ENCODE results near the gene ZBTB20. TPM values are rescaled to one million over a fixed set of nuclear protein-coding genes. Genes with fewer than 3 reads are reported as not detected.

The ZBTB20 gene
- total RNA-seq, 4 donors from 2014 or later: 4.1 to 41.8 (median 11.6) TPM

- Histone ChIP-seq H3K4me1 (peaks cover 0 to 14% (median 0%) of the 10 kb centered on the region in 3 donors), H3K9me3 (no peaks in the 10 kb centered on the region), H3K36me3 (no peaks in the 10 kb centered on the region), H3K27me3 (no peaks in the 10 kb centered on the region), H3K4me3 (no peak overlapping the region), H3K27ac (no peak overlapping the region)
- DNase-seq: no peak
- no peak for TF ChIP-seq CTCF (IDR thresholded peaks at IDR 0.05)
- 82 to 92% methylated on average over 2 of the region's 2 CpGs for WGBS, 2 donors
- intact Hi-C loops (cut with DNase I): no loop called here
Observed at GRCh38 chr3:115086344-115086743, 60.7 kb downstream of the ZBTB20 start.

DNA sequence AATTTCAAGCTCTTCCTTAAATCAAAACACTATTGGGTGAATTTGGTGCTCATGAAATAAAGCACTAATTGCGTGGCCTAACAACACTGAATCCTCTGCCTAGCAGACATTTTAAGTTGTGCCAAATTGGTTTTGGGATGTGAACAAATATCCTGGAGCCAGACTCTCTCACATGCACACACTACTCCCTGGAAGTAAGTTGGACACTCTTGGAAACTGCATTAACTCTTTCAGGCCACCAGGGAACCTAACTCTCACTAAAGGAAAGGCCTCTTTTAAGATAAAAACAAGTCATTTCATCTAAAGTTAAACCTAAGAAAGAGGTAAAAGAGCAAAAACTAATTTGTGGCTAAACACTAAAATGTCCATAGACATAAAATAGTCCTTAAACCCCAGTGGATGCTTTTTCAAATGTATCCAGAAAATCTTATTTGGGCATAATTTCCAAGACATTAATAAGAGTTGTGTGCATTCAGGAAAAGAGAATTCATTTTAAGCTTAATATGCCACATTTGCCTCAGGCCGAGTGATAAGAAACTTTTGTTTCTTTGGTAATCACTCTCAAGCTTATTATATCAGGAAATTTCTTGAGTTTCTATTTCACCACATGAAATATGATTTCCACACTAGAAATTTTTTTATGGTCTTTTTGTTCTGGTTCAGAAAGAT is 61.8 kb downstream of the ZBTB20 start:
- TF ChIP-seq POLR2A (IDR thresholded peaks at IDR 0.05) (no peak), CTCF (IDR thresholded peaks at IDR 0.05) (peak in 2 of 6 experiments; percentile 5 to 26)
- no peaks in the 10 kb centered on the region for H3K36me3 ChIP-seq
- WGBS, 2 donors: 71 to 80% methylated on average over 2 of the region's 2 CpGs
- no peak overlapping the region for H3K4me3 ChIP-seq
- no peak for DNase-seq
- no peaks in the 10 kb centered on the region for H3K9me3 ChIP-seq
- intact Hi-C loops (cut with DNase I): no loop called here
- H3K4me1 ChIP-seq: peaks cover 0 to 14% (median 0%) of the 10 kb centered on the region in 3 donors
- H3K27me3 ChIP-seq: no peaks in the 10 kb centered on the region
- H3K27ac ChIP-seq: no peak overlapping the region

- H3K36me3 ChIP-seq: no peaks in the 10 kb centered on the region
- peaks cover 0 to 14% (median 0%) of the 10 kb centered on the region in 3 donors for H3K4me1 ChIP-seq
- H3K4me3 ChIP-seq: no peak overlapping the region
- TF ChIP-seq POLR2A (IDR thresholded peaks at IDR 0.05): no peak
- no peak for TF ChIP-seq CTCF (IDR thresholded peaks at IDR 0.05)
- no peaks in the 10 kb centered on the region for H3K27me3 ChIP-seq
- DNase-seq: no peak
- no peaks in the 10 kb centered on the region for H3K9me3 ChIP-seq
- 83 to 89% methylated on average over 4 of the region's 4 CpGs for WGBS, 2 donors
- intact Hi-C loops (cut with DNase I): no loop called here
- H3K27ac ChIP-seq: no peak overlapping the region
Observed at GRCh38 chr3:115084686-115085085, 62.4 kb downstream of the ZBTB20 start.

DNA sequence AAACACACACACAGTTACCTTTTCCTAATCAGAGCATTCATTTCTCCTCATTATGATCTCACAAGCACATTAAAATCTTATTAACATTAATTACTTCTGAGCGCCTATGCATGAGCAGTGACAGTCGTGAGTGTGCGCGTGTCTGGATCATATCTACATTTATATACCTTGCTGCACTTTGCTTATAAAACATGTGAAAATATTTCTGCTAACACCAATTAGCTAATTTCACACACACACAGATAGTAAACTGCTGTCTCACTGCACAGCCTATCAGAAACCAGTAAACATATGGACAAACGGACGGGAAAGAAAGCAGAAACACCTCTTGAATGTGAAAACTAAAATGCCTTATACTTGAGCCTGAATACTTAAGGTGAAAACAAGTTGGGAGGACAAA is 64.8 kb downstream of the ZBTB20 start:
- no peak overlapping the region for H3K4me3 ChIP-seq
- no peak for DNase-seq
- H3K4me1 ChIP-seq: peaks cover 0 to 14% (median 0%) of the 10 kb centered on the region in 3 donors
- 90 to 98% methylated on average over 6 of the region's 6 CpGs for WGBS, 2 donors
- H3K9me3 ChIP-seq: no peaks in the 10 kb centered on the region
- TF ChIP-seq POLR2A (IDR thresholded peaks at IDR 0.05): no peak
- TF ChIP-seq CTCF (IDR thresholded peaks at IDR 0.05): no peak
- H3K27ac ChIP-seq: no peak overlapping the region
- intact Hi-C loops (cut with DNase I): no loop called here
- no peaks in the 10 kb centered on the region for H3K27me3 ChIP-seq
- no peaks in the 10 kb centered on the region for H3K36me3 ChIP-seq

GRCh38 chr3:115081444-115081843 is 65.6 kb downstream of the ZBTB20 start:
- Histone ChIP-seq H3K36me3 (peaks cover 0 to 4% (median 0%) of the 10 kb centered on the region in 3 donors), H3K4me3 (no peak overlapping the region), H3K4me1 (peaks cover 0 to 14% (median 0%) of the 10 kb centered on the region in 3 donors), H3K9me3 (no peaks in the 10 kb centered on the region), H3K27me3 (no peaks in the 10 kb centered on the region), H3K27ac (no peak overlapping the region)
- intact Hi-C loops (cut with DNase I): no loop called here
- TF ChIP-seq POLR2A (IDR thresholded peaks at IDR 0.05) (no peak), CTCF (IDR thresholded peaks at IDR 0.05) (no peak)
- DNase-seq: no peak
